HG02973 (cell line): Measurements from ENCODE around the gene TUBA4B.

ENCODE experiments used
- ATAC-seq: cut with Tn5 transposase; IDR thresholded peaks from one replicate; pipeline ENCODE4 v1.9.1; 2021; ENCODE audit warnings: moderate library complexity; ENCODE audit not compliant: unreplicated experiment

Gene TUBA4B

DNA sequence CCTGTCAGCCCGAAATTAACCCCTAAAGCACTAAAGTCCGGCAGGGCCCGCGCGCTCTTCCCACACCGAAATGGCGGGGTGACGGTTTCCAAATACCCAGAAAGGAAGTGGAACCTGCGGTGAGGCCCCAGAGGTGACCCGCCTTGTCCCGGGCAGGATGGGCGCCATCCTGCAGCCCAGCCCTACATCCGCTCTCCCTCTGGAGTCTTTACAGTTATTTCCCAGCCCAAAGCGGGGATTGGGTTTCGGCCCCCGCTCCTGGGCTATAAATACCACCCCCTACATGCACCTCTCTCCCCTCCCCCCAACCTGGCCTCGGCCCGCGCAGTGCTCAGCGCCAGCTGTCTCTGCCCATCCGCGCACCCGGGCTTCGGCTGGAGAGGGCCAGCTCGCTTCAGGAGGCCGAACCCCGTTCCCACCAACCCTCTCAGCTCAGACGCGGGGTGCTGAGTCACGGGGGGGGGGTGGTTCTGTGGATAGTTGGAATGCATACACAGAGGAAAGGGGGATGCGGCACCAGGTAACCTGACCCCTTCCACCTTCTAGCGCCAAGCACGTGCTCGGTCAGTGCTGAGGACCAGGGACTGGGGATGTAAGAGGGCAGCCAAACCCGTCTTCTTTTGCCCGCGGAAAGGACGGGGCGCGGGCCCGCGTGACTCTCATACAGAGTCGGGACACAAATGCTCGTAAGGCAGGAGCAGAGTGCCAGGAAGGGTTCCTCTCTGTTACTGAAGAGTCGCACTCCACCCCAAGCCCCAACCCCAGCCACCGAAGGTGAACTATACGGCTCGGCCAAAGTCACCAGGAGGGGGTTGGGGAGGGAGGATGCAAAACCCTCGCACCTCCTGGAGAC, at the start of gene TUBA4B:
Gene TUBA4B (plus strand): TSS at position 344 of the 853 bp plus-strand sequence. CDS start 165 bp downstream, at position 509.
- ATAC-seq, result no peak

GRCh38 chr2:219204425-219205164, 48.4 kb upstream of the TUBA4B start:
- no peak for ATAC-seq

GRCh38 chr2:219205165-219205538, 47.9 kb upstream of the TUBA4B start:
- ATAC-seq, result no peak

DNA sequence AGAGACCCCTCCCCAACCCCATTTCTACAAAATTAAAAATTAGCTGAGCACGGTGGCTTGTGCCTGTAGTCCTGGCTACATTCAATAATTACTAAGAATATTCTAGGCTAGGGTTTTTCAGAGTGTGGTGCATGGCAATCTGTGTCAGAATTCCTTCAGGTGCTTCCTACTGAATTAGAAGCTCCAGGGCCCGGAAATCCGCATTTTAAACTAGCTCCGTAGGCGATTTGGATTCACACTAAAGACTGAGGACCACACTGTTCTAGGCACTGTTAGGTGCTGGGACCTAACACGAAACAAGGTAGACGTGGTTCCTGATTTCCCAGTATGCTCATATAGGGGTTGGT, 47.1 kb upstream of the TUBA4B start:
- no peak for ATAC-seq

- peak; percentile 95 for ATAC-seq
Observed at GRCh38 chr2:219206328-219207133, 46.5 kb upstream of the TUBA4B start, which contains the start of gene ZFAND2B. ZFAND2B (plus strand) TSS chr2:219206782; CDS start chr2:219206988, 206 bp downstream.

DNA sequence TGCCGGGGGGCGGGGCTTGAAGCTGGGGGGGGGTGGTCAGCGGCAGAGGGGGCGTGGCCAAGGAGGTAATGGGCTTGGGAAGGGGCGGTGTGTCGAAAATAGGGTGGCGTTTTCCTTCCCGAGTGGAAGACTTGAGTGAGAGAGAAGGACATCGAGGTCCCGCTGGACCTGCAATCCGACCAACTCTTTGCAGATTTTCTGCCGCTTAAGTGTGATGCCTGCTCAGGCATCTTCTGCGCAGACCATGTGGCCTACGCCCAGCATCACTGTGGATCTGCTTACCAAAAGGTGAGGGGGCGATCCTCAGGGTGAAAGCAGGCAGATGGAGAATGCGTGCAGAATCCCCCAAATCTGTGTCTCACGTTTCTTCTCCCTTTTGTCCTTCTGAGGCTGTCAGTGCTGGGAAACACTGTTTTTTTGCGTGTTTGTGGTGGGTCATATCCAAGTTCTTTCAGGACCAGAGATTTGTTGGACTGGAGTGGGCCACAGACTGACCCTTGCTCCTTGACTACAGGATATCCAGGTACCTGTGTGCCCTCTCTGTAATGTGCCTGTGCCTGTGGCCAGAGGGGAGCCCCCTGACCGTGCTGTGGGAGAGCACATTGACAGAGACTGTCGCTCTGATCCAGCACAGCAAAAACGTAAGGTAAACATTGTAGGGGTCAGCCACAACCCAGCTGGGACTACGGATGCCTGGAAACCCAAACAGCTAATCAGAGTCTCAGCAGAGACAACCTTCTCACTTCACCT, 45.7 kb upstream of the TUBA4B start:
- no peak for ATAC-seq

DNA sequence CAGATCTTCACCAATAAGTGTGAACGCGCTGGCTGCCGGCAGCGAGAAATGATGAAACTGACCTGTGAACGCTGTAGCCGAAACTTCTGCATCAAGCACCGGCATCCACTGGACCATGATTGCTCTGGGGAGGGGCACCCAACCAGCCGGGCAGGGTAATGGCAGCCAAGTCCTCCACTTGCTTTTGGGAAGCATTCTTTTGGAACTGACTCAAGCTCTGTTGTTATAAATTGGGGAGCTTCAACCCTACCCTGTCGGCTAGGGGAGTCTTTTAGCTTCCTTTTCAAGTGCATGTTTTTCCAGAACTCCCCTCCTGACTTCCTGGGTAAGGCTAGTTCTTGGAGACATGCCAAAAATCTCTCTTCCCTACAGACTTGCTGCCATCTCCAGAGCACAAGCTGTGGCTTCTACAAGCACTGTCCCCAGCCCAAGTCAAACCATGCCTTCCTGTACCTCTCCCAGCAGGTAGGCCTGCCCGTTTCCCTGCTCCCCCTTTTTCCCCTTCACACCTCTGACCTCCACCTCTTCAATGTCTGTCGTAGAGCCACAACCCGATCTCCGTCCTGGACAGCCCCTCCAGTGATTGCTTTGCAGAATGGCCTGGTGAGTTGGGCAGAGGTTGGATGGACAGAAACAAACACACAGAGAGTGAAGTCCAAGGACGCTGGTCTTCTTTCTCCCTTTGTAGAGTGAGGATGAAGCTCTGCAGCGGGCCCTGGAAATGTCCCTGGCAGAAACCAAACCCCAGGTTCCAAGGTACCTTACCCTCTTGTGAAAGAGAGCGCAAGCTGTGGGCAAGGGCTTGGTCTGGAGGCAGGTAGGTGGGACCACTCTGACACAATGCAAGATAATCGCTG, 44.9 kb upstream of the TUBA4B start:
- no peak for ATAC-seq

DNA sequence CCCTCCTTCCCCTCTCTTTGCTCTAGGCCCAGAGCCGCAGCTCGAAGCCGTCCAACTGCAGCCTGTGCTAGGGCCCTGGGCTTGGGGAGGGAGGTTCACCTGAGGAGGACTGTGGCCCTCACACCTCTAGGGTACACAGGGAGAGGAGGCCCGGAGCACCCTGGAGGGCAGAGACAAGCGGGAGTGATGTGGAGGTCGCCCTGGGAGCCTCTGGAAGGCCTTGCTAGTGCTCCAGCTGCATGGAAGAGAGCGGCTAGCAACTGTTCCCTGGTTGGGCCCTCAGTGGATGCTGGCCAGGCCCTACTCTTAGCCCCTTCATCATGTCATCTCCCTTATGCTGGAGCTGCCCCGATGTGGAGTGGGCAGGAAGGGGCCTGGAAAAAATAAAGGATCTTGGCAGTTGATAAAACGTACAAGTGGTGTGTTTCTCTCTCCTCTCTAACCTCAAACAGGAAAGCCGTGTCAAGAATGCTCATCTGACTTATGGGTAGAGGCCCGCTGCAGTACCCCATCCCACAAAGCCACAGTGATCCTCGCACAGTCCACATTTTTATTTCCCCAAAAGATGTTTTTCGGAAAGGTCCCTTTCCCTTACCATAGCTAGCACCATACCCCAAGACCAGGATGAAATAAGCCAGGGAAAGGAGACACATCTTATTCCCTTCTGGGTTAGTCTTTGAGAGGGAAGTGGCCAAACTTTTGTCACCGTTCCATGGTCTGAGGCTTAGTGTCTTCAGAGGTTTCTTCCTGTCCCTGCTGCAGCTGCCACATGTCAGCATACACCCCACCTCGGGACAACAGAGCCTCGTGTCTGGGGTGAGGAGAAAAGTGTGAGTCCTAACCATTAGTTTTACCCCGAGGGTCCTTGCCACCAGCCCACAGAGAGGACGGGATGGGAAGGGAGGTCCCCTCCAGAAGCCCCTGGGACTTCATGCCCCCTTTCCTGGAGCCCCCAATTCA, 43.5 kb upstream of the TUBA4B start:
- no peak for ATAC-seq

- no peak for ATAC-seq
Observed at GRCh38 chr2:219210196-219210885, 42.7 kb upstream of the TUBA4B start.

- no peak for ATAC-seq
Observed at GRCh38 chr2:219210886-219211362, 42.1 kb upstream of the TUBA4B start.

GRCh38 chr2:219213026-219213415, 40.0 kb upstream of the TUBA4B start:
- ATAC-seq, result no peak

GRCh38 chr2:219213486-219214071, 39.5 kb upstream of the TUBA4B start:
- no peak for ATAC-seq

- no peak for ATAC-seq
Observed at GRCh38 chr2:219214141-219214540, 38.9 kb upstream of the TUBA4B start.

GRCh38 chr2:219214786-219215185, 38.3 kb upstream of the TUBA4B start:
- no peak for ATAC-seq

DNA sequence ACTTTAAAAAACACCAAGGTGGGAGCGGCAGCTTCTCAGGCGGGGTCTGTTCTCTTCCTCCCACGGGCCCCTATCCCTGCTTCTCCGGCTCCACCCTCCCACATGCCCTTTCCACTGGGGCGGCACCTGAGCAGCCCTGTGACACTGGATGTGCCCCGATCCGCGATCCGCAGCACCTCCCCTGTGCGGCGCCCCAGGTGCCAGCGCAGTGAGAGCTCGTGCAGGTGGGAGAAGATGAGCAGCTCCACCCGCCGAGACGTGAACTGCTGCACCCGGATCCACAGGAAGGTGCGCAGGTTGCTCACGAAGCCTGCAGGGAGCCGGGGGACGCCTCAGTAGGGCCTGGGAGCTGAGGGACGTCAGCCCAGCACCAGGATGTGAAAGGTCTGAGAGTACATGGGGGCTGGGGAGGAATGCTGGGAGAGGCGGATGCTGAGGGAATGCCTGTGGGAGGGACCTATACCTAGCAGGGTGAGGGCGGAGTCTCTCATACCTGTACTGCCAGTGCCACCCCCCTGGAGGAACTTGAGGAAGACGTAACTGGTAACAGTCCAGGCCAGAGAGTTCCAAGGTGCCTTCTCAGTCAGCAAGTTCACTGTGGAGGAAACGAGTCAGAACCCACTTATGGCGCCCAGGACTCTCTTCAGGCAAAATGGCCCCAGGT, 37.0 kb upstream of the TUBA4B start:
- no peak for ATAC-seq

DNA sequence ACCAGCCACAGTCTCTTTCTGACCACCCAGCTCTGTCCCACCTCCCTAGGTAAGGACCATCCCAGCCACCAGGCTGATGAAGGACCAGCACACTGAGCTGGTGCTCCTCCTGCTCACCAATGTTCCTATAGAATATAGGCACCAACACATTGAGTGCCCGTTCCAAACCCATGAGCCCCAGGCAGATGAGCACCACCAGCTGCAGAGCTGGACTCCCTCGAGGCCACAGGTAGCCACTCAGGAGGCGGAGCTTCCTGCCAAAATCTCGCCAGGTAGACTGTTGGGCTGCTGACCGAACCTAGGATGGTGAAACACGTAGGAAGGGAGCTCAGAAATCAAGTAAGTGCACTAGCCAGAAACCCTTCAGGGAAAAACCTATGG, 36.5 kb upstream of the TUBA4B start:
- ATAC-seq, result no peak

DNA sequence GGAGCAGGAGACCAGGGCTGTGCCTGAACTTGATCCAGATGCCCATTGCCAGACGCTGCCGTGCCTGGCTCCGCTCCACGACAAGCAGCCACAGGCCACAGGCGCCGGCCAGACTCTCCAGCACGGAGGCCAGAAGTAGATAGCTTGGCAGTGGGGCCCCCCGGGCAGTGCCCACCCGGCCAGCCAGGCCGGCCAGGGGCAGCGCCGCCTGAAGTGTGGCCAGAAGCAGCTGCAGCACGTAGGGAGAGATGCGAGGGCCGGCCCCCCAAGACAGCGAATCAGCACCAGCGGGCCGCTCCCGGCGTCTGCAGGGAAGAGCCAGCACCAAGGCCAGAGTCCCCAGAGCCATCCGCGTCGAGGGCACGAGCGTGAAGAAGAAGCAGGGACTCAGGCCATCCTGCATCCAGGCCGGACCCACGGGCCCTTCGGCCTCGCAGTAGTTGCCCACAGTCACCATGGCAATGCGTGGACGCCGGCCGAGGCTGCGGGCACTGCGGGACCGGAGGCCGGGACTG, 34.8 kb upstream of the TUBA4B start:
- peak; percentile 17 for ATAC-seq
